Activated CD8-positive, alpha-beta T cell treated with anti-CD3 and anti-CD28 coated beads for 36 hours (primary cell): ENCODE measurements around the gene C11orf71. TPM values are rescaled to one million over a fixed set of nuclear protein-coding genes. Genes with fewer than 3 reads are reported as not detected.
A peak's percentile ranks its signal among the peaks of the same experiment; 100 is the strongest.

Source experiments
- ATAC-seq: fragments of 200-7000 bp; cut with Tn5 transposase; one replicate; pipeline ENCODE4 v1.10.0; 2021; ENCODE audit warnings: mild to moderate bottlenecking, moderate library complexity
- CTCF ChIA-PET: fragments of 350-600 bp; sonication (Branson Sonifier 250); formaldehyde crosslinking; loops from one replicate; lab custom pipeline; 2021; ENCODE audit warnings: antibody characterized with exemption; lab: Charles Lee
- POLR2A ChIA-PET: fragments of 350-600 bp; sonication (Branson Sonifier 250); formaldehyde crosslinking; loops from one replicate; lab custom pipeline; 2021; ENCODE audit warnings: antibody characterized with exemption; lab: Charles Lee
- DNase-seq: peaks from one replicate; pipeline ENCODE4 v3.0.0-alpha.2; 2020
- H3K27ac Mint-ChIP-seq: one replicate; pipeline ENCODE4 v1.8.0; 2021; ENCODE audit warnings: mild to moderate bottlenecking, mixed read lengths
- H3K27me3 Mint-ChIP-seq: one replicate; pipeline ENCODE4 v1.8.0; 2021; ENCODE audit warnings: mixed read lengths
- H3K36me3 Mint-ChIP-seq: one replicate; pipeline ENCODE4 v1.8.0; 2021; ENCODE audit warnings: low read depth, mixed read lengths
- H3K4me1 Mint-ChIP-seq: one replicate; pipeline ENCODE4 v1.8.0; 2021; ENCODE audit warnings: low read depth, mixed read lengths
- H3K4me3 Mint-ChIP-seq: one replicate; pipeline ENCODE4 v1.8.0; 2021; ENCODE audit warnings: mild to moderate bottlenecking, moderate library complexity, mixed read lengths
- H3K9me3 Mint-ChIP-seq: one replicate; pipeline ENCODE4 v1.8.0; 2021; ENCODE audit warnings: mixed read lengths
- CTCF ChIP-seq: fragments of 200-600 bp; IDR thresholded peaks from one replicate; pipeline ENCODE4 v1.8.0; 2022; ENCODE audit warnings: antibody characterized with exemption, mild to moderate bottlenecking
- intact Hi-C: fragments of 100-400 bp; cut with micrococcal nuclease; formaldehyde crosslinking; loops from one replicate; pipeline ENCODE4 v1.10.0; 2022
- total RNA-seq, 2 experiments: library from RNA; stranded (reverse); gene quantifications; one replicate each; pipeline ENCODE4 v1.2.3, GENCODE V29; 2021

The C11orf71 gene
- total RNA-seq, 2 experiments from 2014 or later, result 6.4 to 6.6 TPM

GRCh38 chr11:114386545-114386944 is 13.8 kb downstream of the C11orf71 start:
- Mint-ChIP-seq H3K36me3 (no peaks in the 10 kb centered on the region), H3K4me1 (no peaks in the 10 kb centered on the region), H3K27ac (no peak overlapping the region), H3K9me3 (peaks cover 8% of the 10 kb centered on the region), H3K27me3 (peaks cover 3% of the 10 kb centered on the region), H3K4me3 (no peak overlapping the region)
- intact Hi-C loops, result no loop called here
- POLR2A ChIA-PET, result interaction anchor here (0.8 kb wide), 1 partner anchor 352 kb away, joined by 3 read pairs; no protein-coding TSS in a partner anchor
- DNase-seq (no peak), ATAC-seq (no peak)
- CTCF ChIA-PET, result interaction anchor here (1.9 kb wide), 1 partner anchor 12 kb away, joined by 5 read pairs; no protein-coding TSS in a partner anchor
- no peak for TF ChIP-seq CTCF

- CTCF ChIA-PET, result interaction anchor here (1.9 kb wide), 1 partner anchor 12 kb away, joined by 5 read pairs; no protein-coding TSS in a partner anchor
- POLR2A ChIA-PET, result no interaction called here
- intact Hi-C loops, result no loop called here
- Mint-ChIP-seq H3K4me1 (no peaks in the 10 kb centered on the region), H3K4me3 (no peak overlapping the region), H3K27ac (no peak overlapping the region), H3K27me3 (peaks cover 3% of the 10 kb centered on the region), H3K9me3 (peaks cover 8% of the 10 kb centered on the region), H3K36me3 (no peaks in the 10 kb centered on the region)
- DNase-seq, result no peak
- no peak for ATAC-seq
- no peak for TF ChIP-seq CTCF
These were observed 14.2 kb downstream of the C11orf71 start for GRCh38 chr11:114386131-114386530.

- POLR2A ChIA-PET, result no interaction called here
- Mint-ChIP-seq H3K9me3 (peaks cover 8% of the 10 kb centered on the region), H3K27ac (no peak overlapping the region), H3K4me1 (peaks cover 6% of the 10 kb centered on the region), H3K4me3 (no peak overlapping the region), H3K27me3 (peaks cover 3% of the 10 kb centered on the region), H3K36me3 (no peaks in the 10 kb centered on the region)
- ATAC-seq (peak; percentile 45), DNase-seq (no peak)
- intact Hi-C loops, result no loop called here
- CTCF ChIA-PET, result no interaction called here
- no peak for TF ChIP-seq CTCF
These were observed 15.8 kb downstream of the C11orf71 start for GRCh38 chr11:114384487-114384886.

GRCh38 chr11:114382509-114382908 is 17.8 kb downstream of the C11orf71 start:
- no peak overlapping the region for H3K27ac Mint-ChIP-seq
- H3K36me3 Mint-ChIP-seq, result no peaks in the 10 kb centered on the region
- intact Hi-C loops, result no loop called here
- peaks cover 8% of the 10 kb centered on the region for H3K9me3 Mint-ChIP-seq
- no peak overlapping the region for H3K4me3 Mint-ChIP-seq
- H3K4me1 Mint-ChIP-seq, result peaks cover 6% of the 10 kb centered on the region
- no peak for TF ChIP-seq CTCF
- ChIA-PET POLR2A (no interaction called here), CTCF (no interaction called here)
- DNase-seq (no peak), ATAC-seq (no peak)
- peaks cover 3% of the 10 kb centered on the region for H3K27me3 Mint-ChIP-seq

GRCh38 chr11:114379394-114380069 is 20.8 kb downstream of the C11orf71 start:
- CTCF ChIA-PET, result interaction anchor here (1.4 to 2.0 kb wide), 3 partner anchors 10 to 32 kb away, joined by 3 to 4 read pairs (median 4); no protein-coding TSS in a partner anchor
- Mint-ChIP-seq H3K4me3 (no peak overlapping the region), H3K27me3 (peaks cover 3% of the 10 kb centered on the region), H3K36me3 (no peaks in the 10 kb centered on the region), H3K27ac (no peak overlapping the region), H3K9me3 (peaks cover 8% of the 10 kb centered on the region), H3K4me1 (peaks cover 6% of the 10 kb centered on the region)
- POLR2A ChIA-PET, result no interaction called here
- intact Hi-C loops, result no loop called here
- no peak for TF ChIP-seq CTCF
- no peak for DNase-seq
- ATAC-seq, result no peak
